Nephron progenitor cell (in vitro differentiated cells): ENCODE results near the gene ACSL4.
"Not testable (repeated sequence)": the region's sequence is repeated elsewhere in the genome, so short reads cannot be mapped to it uniquely, and the experiment has no call there.

Source experiments
- DNase-seq: peaks from one replicate; pipeline ENCODE4 v3.0.0; 2021
- H3K27ac Mint-ChIP-seq: 2 replicates; pipeline ENCODE4 v1.8.0; 2021; ENCODE audit warnings: mild to moderate bottlenecking, moderate library complexity, mixed read lengths
- H3K27me3 Mint-ChIP-seq: 2 replicates; pipeline ENCODE4 v1.8.0; 2021; ENCODE audit warnings: mild to moderate bottlenecking, low read depth, mixed read lengths; ENCODE audit not compliant: poor library complexity
- H3K36me3 Mint-ChIP-seq: 2 replicates; pipeline ENCODE4 v1.8.0; 2021; ENCODE audit warnings: low read depth, mixed read lengths
- H3K4me1 Mint-ChIP-seq: 2 replicates; pipeline ENCODE4 v1.8.0; 2021; ENCODE audit warnings: mixed read lengths
- H3K4me3 Mint-ChIP-seq: 2 replicates; pipeline ENCODE4 v1.8.0; 2021; ENCODE audit warnings: mild to moderate bottlenecking, moderate library complexity, mixed read lengths
- H3K9me3 Mint-ChIP-seq: 2 replicates; pipeline ENCODE4 v1.8.0; 2021; ENCODE audit warnings: mild to moderate bottlenecking, moderate library complexity, mixed read lengths
- TF ChIP-seq, protein P1 (sequence below): fragments of 200-600 bp; sonication (generic); IDR thresholded peaks from 2 replicates; pipeline ENCODE4 v1.5.0; 2021; ENCODE audit warnings: antibody characterized with exemption

ACSL4 gene

DNA sequence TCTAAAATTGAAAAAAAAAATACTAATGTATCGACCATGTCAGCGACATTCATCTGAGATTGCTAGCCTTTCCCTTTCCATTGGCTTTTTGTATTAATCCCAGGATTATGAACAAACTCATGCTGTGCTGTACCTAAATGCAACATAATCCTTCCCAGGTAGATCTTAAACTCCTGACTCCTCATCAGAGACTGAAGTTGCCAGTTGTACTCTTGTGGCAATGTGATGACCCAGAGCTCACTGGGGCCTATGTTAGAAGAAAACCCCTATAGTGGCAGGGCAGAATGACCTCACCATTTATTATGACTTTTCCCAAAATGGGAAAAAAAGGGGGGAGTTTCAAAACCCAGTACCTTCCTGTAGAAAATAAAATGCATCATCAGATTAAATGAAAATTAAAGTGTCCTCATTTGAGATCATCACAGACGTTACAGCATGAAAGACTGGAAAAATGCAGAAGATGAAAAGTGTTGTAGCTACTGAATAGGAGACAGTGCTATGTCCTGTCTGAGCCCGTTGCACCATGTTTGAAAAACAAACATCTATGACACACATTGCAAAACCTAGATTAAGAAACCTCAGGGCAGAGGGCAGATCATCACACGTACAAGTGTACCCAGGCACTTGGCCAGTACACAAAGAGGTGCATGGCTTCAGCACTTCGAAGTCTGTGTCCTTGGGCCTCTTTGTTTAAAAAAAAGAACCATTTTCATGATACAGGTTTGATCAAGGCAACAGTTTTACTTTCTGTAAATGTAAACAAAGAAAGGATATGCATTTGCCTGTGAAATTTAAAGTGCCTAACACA lies 6.8 kb upstream of the ACSL4 start:
- Mint-ChIP-seq H3K4me3 (no peak overlapping the region), H3K9me3 (no peaks in the 10 kb centered on the region), H3K27me3 (no peaks in the 10 kb centered on the region), H3K4me1 (peaks cover 31% of the 10 kb centered on the region), H3K27ac (no peak overlapping the region), H3K36me3 (no peaks in the 10 kb centered on the region)
- TF ChIP-seq, protein P1, sequence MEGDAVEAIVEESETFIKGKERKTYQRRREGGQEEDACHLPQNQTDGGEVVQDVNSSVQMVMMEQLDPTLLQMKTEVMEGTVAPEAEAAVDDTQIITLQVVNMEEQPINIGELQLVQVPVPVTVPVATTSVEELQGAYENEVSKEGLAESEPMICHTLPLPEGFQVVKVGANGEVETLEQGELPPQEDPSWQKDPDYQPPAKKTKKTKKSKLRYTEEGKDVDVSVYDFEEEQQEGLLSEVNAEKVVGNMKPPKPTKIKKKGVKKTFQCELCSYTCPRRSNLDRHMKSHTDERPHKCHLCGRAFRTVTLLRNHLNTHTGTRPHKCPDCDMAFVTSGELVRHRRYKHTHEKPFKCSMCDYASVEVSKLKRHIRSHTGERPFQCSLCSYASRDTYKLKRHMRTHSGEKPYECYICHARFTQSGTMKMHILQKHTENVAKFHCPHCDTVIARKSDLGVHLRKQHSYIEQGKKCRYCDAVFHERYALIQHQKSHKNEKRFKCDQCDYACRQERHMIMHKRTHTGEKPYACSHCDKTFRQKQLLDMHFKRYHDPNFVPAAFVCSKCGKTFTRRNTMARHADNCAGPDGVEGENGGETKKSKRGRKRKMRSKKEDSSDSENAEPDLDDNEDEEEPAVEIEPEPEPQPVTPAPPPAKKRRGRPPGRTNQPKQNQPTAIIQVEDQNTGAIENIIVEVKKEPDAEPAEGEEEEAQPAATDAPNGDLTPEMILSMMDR: no peak
- DNase-seq: no peak

DNA sequence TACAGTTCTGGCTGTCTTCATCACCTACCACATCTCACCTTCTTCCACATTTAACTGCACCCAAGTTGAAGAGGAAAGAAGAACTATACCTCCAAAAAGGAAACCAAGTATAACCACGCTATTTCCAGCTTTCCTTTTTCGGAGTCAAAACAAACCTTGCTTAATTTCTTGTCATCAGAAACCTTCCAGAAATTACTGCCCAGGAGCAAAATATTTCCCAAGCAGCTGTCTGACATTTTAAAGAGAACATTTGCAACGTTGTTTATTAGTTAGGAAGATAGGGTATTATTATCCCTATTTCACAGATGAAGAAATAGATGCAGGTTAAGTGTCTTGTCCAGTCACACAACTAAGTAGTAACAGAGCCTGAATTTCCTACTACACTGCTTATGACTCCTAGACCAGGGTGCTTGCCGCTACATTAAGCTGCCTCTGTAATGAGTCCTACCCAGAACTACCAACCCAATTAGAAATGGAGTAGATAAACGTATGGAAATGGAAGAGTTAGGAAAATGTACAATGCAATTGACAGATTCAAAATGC lies 2.2 kb upstream of the ACSL4 start:
- no peak overlapping the region for H3K4me3 Mint-ChIP-seq
- H3K4me1 Mint-ChIP-seq: peaks cover 43% of the 10 kb centered on the region
- H3K27ac Mint-ChIP-seq: peak overlapping the region; percentile 36
- H3K9me3 Mint-ChIP-seq: peaks cover 6% of the 10 kb centered on the region
- no peaks in the 10 kb centered on the region for H3K27me3 Mint-ChIP-seq
- TF ChIP-seq, protein P1: no peak
- H3K36me3 Mint-ChIP-seq: peaks cover 5% of the 10 kb centered on the region
- DNase-seq: no peak

DNA sequence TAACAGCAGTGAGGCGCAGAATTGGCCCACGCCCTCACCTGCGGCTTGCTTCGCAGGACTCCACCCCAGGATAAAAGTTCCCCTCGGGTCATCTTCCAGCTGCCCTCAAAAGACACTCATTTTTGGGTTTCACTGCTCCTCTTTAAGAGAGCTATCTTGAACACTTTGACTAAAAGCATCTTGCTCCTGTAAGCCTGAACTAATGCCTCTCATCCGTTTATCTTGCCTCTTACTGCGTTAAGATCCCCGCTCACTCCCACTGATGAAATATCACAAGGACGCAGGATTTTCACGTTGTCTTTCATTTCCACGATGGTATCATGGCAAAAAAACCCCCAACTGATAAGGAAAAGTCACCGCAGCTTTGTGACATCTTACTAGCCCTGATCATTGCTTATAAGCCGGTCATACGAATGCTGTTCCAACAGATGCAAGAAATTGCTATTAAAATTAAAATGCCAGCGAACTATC lies 591 bp upstream of the ACSL4 start:
- peaks cover 19% of the 10 kb centered on the region for H3K9me3 Mint-ChIP-seq
- H3K27ac Mint-ChIP-seq: peak overlapping the region; percentile 55
- H3K4me1 Mint-ChIP-seq: peaks cover 47% of the 10 kb centered on the region
- TF ChIP-seq, protein P1: no peak
- peaks cover 21% of the 10 kb centered on the region for H3K36me3 Mint-ChIP-seq
- no peak for DNase-seq
- H3K27me3 Mint-ChIP-seq: no peaks in the 10 kb centered on the region
- H3K4me3 Mint-ChIP-seq: peak overlapping the region; percentile 98

DNA sequence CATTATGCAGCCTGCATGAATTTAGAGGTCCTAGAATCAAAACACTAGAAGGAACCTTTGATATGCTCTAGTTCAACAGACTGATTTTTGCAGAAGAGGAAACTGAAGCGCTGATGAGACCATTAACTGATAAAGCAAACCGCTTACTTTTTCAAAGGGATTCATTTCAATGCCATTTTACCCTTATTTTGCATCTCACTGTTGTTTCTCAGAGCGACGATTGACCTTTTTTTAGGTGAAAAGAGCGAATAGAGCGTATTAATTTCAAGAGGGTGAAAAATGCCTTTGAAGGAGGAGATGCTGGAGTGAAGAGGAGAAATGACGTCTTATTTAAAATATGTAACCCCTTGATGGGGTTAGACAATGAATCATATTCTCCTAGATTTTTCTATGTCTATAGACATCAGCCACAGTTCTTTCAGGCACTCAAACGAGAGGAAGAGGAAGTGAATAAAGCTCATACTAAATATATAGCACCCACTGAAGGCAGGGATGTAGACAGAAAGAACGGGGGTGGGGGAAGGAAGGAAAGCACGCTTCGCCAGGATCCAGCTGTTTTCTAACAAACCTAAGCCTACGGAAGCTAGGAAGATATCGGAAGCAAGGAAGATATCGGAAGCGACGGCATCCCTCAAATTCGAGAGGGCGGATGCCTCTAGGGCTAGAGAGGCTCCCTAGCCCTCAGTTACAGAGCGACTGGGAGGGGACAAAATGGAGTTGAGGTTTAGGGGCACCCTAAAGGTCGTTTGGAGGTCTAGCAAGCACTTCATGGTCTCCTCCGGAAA lies 848 bp downstream of the ACSL4 start:
- Mint-ChIP-seq H3K4me1 (peaks cover 52% of the 10 kb centered on the region), H3K4me3 (peak overlapping the region; percentile 98), H3K9me3 (peaks cover 23% of the 10 kb centered on the region), H3K27ac (peak overlapping the region; percentile 99), H3K27me3 (no peaks in the 10 kb centered on the region), H3K36me3 (peaks cover 34% of the 10 kb centered on the region)
- TF ChIP-seq, protein P1: no peak
- DNase-seq: no peak

DNA sequence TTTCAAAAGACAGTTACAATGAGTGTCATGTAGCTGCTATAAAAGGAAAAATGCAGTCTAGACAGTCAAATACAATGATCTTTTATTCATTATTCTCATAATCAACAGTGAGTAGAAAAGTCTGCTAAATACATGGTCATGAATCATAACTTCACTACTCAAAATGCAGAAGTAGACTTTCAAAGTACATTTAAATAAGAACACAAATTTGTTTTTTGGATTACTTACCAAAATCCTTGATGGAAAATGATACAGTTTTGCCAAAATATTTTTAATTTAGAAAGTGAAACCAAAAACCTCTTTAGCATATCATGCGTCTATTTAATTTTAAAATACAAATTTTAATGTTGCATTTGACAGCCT lies 4.9 kb downstream of the ACSL4 start:
- no peaks in the 10 kb centered on the region for H3K27me3 Mint-ChIP-seq
- DNase-seq: no peak
- H3K27ac Mint-ChIP-seq: no peak overlapping the region
- TF ChIP-seq, protein P1: no peak
- peaks cover 26% of the 10 kb centered on the region for H3K4me1 Mint-ChIP-seq
- peaks cover 34% of the 10 kb centered on the region for H3K9me3 Mint-ChIP-seq
- no peak overlapping the region for H3K4me3 Mint-ChIP-seq
- H3K36me3 Mint-ChIP-seq: peaks cover 64% of the 10 kb centered on the region

DNA sequence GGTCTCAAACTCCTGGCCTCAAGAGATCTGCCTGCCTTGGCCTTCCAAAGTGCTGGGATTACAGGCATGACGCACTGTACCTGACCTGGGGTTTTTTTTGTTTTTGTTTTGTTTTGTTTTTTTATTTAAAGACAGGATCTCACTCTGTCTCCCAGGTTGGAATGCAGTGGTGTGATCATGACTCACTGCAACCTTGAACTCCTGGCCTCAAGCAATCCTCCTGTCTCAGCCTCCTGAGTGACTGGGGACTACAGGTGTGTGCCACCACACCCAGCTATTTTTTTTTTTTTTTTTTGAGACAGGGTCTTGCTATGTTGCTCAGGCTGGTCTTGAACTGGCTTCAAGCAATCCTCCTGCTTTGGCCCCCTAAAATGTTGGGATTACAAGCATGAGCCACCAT lies 8.1 kb downstream of the ACSL4 start:
- not testable (repeated sequence) for H3K27ac Mint-ChIP-seq, H3K27me3 Mint-ChIP-seq, H3K4me3 Mint-ChIP-seq, DNase-seq
- Mint-ChIP-seq H3K4me1 (peaks cover 36% of the 10 kb centered on the region), H3K36me3 (peaks cover 62% of the 10 kb centered on the region), H3K9me3 (peaks cover 25% of the 10 kb centered on the region)
